HG03139 (cell line): ENCODE data around the gene ENPP3.

ENCODE experiments used
- ATAC-seq: cut with Tn5 transposase; IDR thresholded peaks from one replicate; pipeline ENCODE4 v1.9.1; 2021; ENCODE audit not compliant: unreplicated experiment

ENPP3 gene

GRCh38 chr6:131642565-131642964, 5.5 kb downstream of the ENPP3 start:
- ATAC-seq = no peak

GRCh38 chr6:131642987-131643611, 6.0 kb downstream of the ENPP3 start:
- ATAC-seq = no peak

DNA sequence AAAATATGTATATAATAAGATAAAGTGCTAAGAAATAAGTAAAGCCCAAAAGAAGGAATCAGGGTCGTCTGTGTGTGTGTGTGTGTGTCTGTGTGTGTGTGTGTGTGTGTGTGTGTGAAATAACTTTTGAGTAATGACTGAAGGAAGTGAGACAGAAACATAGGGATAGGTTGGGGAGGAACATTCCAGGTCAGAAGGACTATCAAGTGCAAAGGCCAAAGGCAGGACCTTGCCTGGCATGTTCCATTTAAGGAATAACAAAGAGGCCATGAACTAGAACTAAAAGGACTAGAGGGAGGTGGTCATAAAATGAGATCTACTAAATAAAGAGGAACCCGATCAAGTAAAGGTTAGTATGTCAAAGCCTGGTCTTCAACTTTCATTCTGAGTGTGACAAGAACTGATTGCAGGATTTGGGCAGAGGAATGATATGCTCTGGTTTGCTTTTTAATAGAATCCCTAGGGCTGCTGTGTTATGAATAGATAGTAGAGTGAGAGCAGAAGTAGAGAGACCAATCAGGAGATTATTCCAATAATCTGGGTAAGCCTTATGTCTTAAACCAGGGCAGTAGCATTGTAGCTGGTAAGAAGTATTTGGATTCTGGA, 6.9 kb downstream of the ENPP3 start:
- ATAC-seq = no peak

- no peak for ATAC-seq
These were observed 7.8 kb downstream of the ENPP3 start for GRCh38 chr6:131644921-131645320.

DNA sequence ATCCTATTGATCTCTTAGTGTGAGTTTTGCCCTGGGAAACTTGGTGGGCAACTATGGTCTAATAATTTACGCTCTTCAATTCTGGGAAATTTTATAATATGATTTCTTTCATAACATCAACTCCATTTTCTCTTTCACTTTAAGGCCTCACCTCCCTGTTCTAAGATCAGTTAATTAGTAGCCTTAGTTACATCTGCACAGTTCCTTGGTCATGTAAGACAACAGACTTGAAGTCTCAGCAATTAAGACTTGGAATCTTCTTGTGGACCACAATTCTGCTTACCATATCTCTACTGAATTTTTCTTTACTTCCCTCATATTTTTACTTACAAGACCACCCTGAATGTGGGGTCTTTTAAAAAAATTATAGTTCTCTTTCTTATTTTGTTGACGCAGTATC, 8.7 kb downstream of the ENPP3 start:
- no peak for ATAC-seq

GRCh38 chr6:131646249-131646670, 9.2 kb downstream of the ENPP3 start:
- ATAC-seq = no peak

DNA sequence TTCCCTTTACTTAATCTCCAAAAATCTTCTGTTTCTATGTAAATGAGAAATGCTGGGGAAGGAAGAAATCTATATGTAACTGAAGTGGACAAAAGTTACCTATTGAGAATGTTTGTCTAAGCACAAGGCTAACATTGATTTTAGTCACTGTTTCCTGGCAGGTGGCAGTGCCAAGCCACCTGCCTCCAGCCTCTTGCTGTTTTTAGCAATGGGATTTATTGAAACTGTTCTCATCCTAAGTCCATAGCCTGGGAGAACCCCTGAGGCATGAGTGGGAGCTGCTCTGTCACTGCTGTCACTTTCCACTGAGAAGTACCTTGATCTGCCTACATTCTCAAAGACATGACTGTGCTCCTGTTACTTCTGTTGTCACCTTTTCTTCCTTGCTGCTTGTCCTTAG, 14.7 kb downstream of the ENPP3 start:
- no peak for ATAC-seq

- ATAC-seq = no peak
These were observed 15.4 kb downstream of the ENPP3 start for GRCh38 chr6:131652472-131652871.

GRCh38 chr6:131654326-131654725, 17.2 kb downstream of the ENPP3 start:
- ATAC-seq = no peak

DNA sequence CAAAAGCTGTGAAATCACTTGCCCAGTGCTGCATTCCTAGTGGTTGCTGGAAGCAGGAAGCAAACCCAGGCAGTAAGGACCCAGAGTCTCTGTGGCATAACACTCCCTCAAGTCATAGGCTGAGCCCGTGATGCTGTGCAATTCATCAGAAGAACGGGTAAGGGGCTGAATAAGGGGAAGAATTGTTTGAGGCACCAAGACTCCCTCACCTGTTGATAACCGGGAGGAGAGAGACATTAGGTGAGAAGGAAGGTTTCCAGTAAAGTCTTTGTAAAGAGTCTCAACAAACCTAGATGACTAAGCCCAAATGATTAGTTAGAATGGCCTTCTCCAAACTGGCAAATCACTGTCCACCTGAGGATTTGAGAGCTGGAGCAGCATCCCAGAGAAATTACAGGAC, 18.3 kb downstream of the ENPP3 start:
- no peak for ATAC-seq

DNA sequence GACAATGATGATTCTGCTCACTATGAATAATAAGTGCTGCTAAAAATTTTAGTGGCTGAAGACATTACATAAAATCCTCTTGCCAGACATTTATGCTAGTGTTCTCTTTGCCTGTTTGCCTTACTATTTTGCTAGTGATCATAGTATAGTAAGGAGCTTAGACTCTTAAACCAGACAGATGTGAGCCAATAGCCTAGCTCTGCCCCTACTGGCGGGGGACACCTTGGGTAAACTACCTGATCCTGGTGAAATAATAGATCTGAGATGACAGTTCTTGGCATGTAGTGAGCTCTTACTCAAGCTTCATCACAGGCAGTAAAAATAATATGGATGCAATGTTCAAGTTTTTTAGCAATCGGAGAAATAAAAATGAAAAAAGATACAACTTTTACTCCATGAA, 18.8 kb downstream of the ENPP3 start:
- ATAC-seq = no peak

DNA sequence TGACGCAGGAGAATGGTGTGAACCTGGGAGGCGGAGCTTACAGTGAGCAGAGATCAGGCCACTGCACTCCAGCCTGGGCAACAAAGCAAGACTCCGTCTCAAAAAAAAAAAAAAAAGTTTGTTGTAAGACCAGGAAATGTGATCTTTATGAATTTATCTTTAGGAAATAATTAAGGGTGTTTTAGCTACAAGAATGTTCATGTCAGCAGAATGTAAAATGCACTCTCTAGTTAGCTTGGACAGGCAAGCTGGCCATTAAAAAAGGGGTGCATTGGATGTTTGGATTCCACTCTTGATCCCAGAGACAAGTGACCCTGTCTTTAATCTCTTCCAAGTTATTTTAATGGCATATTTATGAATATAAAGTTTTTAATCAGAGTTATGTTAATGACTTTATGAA, 19.6 kb downstream of the ENPP3 start:
- ATAC-seq = no peak

DNA sequence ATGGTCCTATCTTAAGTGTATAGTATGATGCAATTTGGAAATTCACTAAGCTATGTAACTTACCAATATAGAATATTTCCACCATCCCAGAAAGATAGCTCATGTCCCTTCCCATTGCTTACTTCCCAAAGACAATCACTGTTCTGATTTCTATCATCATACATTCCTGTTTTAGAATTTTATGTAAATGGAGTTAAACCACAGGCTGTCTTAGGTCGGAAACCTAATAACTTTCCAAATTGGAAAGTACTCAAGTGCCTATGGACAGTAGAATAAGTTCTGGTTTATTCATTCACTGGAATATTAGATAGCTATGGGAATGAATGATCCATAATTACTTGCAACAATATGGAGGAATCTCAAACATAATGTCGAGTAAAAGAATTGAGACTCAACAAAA, 20.1 kb downstream of the ENPP3 start:
- no peak for ATAC-seq

- ATAC-seq = no peak
These were observed 20.6 kb downstream of the ENPP3 start for GRCh38 chr6:131657630-131658111.

- ATAC-seq = no peak
These were observed 21.2 kb downstream of the ENPP3 start for GRCh38 chr6:131658287-131658686.

DNA sequence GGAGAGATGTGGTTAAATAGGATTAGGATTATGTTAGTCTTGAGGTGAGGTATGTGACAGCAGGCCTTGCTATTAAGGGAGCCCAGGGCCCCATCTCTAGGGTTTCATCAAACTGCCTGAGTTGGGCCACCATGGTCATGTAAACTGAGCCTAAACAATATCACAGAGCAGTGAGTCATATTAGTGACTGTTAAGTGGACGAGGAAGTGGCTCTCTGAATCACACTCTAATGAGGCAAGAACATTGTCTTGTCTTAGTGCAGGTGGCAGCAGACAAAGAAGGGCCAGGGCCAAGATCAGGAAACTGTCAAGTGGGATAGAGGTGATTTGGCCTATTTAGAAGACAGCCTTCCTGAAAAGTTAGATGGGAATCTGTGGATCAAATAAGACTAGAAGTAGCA, 23.1 kb downstream of the ENPP3 start:
- no peak for ATAC-seq

- ATAC-seq = no peak
These were observed 26.6 kb downstream of the ENPP3 start for GRCh38 chr6:131663578-131664165.

DNA sequence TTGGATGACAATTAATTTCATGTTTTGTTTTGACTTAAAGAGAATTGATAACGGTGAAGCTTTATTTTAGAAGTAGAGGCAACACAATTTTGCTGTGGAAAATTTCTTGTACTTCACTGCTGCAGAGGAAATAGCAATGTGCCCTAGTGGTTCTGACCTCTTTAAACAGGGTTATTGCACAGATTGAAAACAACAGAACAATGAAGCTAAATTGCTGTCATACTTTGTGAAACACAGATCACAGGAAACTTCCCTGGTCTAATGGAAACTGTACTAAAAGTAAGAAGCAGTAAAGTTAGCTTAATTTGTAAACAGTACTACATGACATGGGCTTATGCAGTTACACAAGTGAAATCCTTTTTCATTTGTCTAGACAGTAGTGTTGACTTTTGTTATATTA, 32.8 kb downstream of the ENPP3 start:
- ATAC-seq = no peak

- ATAC-seq = no peak
These were observed 36.1 kb downstream of the ENPP3 start for GRCh38 chr6:131673184-131673583.

DNA sequence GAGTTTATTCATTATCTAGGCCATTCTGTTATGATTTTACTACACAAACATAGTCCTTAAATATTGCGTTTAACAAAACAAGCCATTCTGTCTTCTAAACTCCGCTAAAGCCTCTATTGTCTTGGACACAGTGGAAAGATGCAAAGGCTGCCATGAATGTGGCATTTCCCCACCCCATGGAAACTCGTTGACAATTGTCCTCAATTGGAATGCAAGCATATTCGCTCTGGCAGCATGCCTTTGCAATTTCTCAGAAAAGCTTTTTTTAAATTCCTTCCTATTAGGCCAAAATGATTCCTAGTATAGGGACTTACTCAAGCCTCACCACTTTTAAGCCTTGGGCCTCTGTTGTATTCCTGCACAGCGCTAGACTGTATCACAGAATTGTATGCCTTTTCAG, 41.3 kb downstream of the ENPP3 start:
- ATAC-seq = no peak

DNA sequence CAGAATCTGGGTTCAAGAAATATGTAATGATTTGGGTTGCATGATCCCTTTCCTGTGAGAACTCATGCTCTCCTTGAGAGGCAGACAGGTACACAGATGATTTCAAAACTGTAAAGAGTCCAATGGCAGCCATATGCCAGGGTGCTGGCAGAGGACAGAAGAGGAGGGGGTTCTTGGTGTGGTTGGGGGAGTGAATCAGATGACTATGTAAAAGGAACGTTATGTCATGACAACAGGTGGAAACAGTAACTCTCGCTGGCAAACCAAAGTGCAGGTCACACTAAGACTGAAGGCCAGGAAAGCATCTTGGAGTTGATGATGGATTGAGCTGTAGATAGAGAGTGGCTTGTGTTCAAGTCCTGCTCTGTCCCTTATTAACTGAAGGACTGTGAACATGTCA, 43.8 kb downstream of the ENPP3 start:
- no peak for ATAC-seq

GRCh38 chr6:131681585-131681984, 44.5 kb downstream of the ENPP3 start:
- ATAC-seq = no peak

DNA sequence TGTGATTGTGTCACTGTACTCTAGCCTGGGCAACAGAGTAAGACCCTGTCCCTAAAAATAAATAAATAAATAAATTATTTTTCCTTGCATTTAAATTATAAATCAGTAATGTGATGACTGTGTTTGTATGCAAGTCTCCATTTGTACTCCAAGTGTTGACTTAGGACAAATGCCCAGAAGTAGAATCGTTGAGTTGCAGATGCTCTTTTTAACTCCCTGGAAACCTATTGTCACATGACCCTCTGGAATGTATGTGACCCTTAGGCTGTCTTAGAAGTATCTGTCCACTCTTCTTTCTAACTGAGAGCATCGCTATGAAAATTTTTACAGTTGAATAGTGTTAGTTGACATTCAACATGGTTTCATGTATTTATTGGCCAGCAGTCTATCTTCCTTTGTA, 45.3 kb downstream of the ENPP3 start:
- no peak for ATAC-seq
